ENCODE results near the gene MT4.

MT4 gene

DNA sequence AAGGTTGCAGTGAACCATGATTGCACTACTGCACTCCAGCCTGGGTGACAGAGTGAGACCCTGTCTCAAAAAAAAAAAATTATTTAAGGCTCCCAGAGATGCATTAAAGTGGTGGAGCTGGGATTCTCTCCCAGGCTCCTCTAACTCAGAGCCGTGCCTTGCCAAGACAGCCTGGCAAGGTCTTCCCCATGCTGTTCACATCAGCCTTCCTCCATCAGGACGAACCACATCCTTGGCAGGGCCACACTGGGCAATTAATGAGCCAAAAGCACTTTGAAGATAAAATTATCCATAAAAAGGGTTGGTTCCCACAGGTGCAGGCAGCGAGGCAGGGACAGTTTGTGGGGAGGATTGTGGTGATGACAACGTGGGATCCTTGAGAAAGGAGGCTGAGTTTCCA is 25.2 kb upstream of the MT4 start:
- Histone ChIP-seq H3K27ac (ENCODE audit: low read length) (no peak overlapping the region), H3K4me3 (ENCODE audit: low read length) (no peak overlapping the region), H3K27me3 (ENCODE audit: insufficient read depth, low read length) (peaks cover 22% of the 10 kb centered on the region), H3K9ac (ENCODE audit: low read depth, low read length) (no peak overlapping the region), H3K36me3 (ENCODE audit: insufficient read depth, low read depth, low read length) (no peaks in the 10 kb centered on the region), H3K9me3 (ENCODE audit: insufficient read depth, low read depth, low read length) (no peaks in the 10 kb centered on the region), H3K4me1 (ENCODE audit: insufficient read depth, low read length) (no peaks in the 10 kb centered on the region; the same call in 1 of the 2 replicates)

- Histone ChIP-seq H3K4me1 (ENCODE audit: insufficient read depth, low read length) (peaks cover 4% of the 10 kb centered on the region), H3K9ac (ENCODE audit: low read depth, low read length) (no peak overlapping the region), H3K9me3 (ENCODE audit: insufficient read depth, low read depth, low read length) (no peaks in the 10 kb centered on the region), H3K4me3 (ENCODE audit: low read length) (no peak overlapping the region), H3K27me3 (ENCODE audit: insufficient read depth, low read length) (peaks cover 34% of the 10 kb centered on the region), H3K27ac (ENCODE audit: low read length) (no peak overlapping the region), H3K36me3 (ENCODE audit: insufficient read depth, low read depth, low read length) (no peaks in the 10 kb centered on the region)
Observed at GRCh38 chr16:56542039-56542438, 22.8 kb upstream of the MT4 start.

- Histone ChIP-seq H3K36me3 (ENCODE audit: insufficient read depth, low read depth, low read length) (no peaks in the 10 kb centered on the region), H3K9ac (ENCODE audit: low read depth, low read length) (peak overlapping the region; percentile 33; the same call in 1 of the 2 replicates), H3K4me3 (ENCODE audit: low read length) (peak overlapping the region; percentile 26; the same call in 1 of the 2 replicates), H3K27me3 (ENCODE audit: insufficient read depth, low read length) (peaks cover 46% of the 10 kb centered on the region), H3K4me1 (ENCODE audit: insufficient read depth, low read length) (peaks cover 12% of the 10 kb centered on the region), H3K27ac (ENCODE audit: low read length) (no peak overlapping the region), H3K9me3 (ENCODE audit: insufficient read depth, low read depth, low read length) (no peaks in the 10 kb centered on the region)
Observed at GRCh38 chr16:56547120-56547948, 17.5 kb upstream of the MT4 start.

DNA sequence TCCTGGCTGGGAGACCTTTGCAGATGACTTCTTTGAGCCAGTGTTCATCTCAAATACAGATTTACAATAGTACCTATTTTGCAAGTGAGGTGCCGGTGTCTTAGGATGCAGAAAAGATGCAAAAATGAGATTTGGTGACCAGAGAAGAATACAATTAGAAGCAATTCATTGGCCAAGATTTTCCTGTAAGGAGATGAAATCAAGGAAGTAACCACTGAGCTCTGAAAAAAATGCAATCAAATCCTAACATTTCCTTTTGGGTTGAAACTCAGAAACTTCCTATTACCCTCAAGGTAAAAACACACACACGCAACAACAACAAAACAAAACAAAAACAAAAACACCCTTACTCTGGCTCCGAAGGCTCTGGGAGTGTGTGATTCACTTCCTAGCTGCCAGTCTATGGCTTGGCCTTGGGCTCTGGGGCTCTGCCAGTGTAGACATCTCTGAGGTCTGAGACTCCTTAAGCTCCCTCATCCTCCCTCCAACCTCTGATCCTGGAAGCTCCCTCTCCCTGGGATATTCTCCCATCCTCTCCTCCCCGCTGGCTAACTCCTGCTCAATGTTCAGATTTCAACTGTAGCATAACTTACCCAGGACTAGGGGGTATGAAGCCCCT is 16.8 kb upstream of the MT4 start:
- peak overlapping the region; percentile 33; the same call in 1 of the 2 replicates for H3K9ac ChIP-seq (ENCODE audit: low read depth, low read length)
- H3K4me1 ChIP-seq (ENCODE audit: insufficient read depth, low read length): peaks cover 12% of the 10 kb centered on the region
- peak overlapping the region; percentile 25; the same call in 1 of the 2 replicates for H3K4me3 ChIP-seq (ENCODE audit: low read length)
- no peaks in the 10 kb centered on the region for H3K9me3 ChIP-seq (ENCODE audit: insufficient read depth, low read depth, low read length)
- H3K27ac ChIP-seq (ENCODE audit: low read length): no peak overlapping the region
- H3K36me3 ChIP-seq (ENCODE audit: insufficient read depth, low read depth, low read length): no peaks in the 10 kb centered on the region
- peaks cover 46% of the 10 kb centered on the region for H3K27me3 ChIP-seq (ENCODE audit: insufficient read depth, low read length)

- no peak overlapping the region for H3K9ac ChIP-seq (ENCODE audit: low read depth, low read length)
- no peaks in the 10 kb centered on the region for H3K36me3 ChIP-seq (ENCODE audit: insufficient read depth, low read depth, low read length)
- no peak overlapping the region for H3K4me3 ChIP-seq (ENCODE audit: low read length)
- H3K27ac ChIP-seq (ENCODE audit: low read length): no peak overlapping the region
- no peaks in the 10 kb centered on the region for H3K9me3 ChIP-seq (ENCODE audit: insufficient read depth, low read depth, low read length)
- H3K4me1 ChIP-seq (ENCODE audit: insufficient read depth, low read length): peaks cover 12% of the 10 kb centered on the region
- peaks cover 44% of the 10 kb centered on the region for H3K27me3 ChIP-seq (ENCODE audit: insufficient read depth, low read length)
Observed at GRCh38 chr16:56549161-56549560, 15.7 kb upstream of the MT4 start.

GRCh38 chr16:56549744-56550385 is 15.0 kb upstream of the MT4 start:
- Histone ChIP-seq H3K9ac (ENCODE audit: low read depth, low read length) (no peak overlapping the region), H3K4me1 (ENCODE audit: insufficient read depth, low read length) (peaks cover 12% of the 10 kb centered on the region), H3K27me3 (ENCODE audit: insufficient read depth, low read length) (peaks cover 45% of the 10 kb centered on the region), H3K36me3 (ENCODE audit: insufficient read depth, low read depth, low read length) (no peaks in the 10 kb centered on the region), H3K9me3 (ENCODE audit: insufficient read depth, low read depth, low read length) (no peaks in the 10 kb centered on the region), H3K27ac (ENCODE audit: low read length) (no peak overlapping the region), H3K4me3 (ENCODE audit: low read length) (no peak overlapping the region)

DNA sequence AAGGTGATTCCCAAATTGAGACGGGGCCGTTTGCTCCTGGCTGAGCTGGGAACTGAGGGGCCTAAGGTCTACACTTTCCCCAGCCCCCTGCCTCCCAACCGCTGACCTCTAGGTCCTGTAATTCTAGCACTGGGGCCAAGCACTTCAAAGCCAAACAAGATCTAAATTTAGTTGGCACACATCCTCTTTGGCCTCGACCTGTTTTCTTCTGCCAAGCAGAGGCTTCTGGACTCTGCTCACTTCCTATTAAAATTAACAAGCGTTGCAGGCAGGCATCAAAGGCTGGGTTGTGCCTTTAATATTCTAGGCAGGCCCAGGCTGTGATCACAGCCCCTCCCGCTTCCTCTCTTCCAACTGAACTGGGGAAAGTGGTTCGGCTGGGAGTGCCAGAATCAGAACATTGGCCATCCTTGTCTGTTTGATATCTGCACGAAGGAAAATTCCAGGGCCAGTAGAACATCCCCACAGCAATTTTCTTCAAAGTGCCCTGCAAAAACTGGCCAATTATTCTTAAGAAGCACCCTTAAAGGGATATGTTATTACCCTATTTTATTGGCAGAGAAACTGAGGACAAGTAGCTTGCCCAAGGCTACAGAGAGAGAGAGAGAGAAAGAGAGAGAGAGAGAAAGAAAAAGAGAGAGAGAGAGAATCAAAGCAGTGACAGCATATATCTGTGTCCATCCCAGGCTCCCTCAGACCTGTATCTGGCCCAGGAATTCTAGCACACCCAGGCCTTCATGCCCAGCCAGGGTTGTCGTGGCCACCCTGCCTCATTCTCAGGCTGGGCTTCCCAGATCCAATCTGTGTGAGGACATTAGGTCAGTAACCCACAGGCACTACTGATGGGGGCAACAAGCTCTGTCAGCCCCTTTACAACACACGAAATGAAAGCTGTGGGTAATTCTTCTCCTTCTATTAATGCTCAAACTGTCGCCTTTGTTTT is 12.8 kb upstream of the MT4 start:
- peaks cover 8% of the 10 kb centered on the region for H3K4me1 ChIP-seq (ENCODE audit: insufficient read depth, low read length)
- no peak overlapping the region for H3K27ac ChIP-seq (ENCODE audit: low read length)
- H3K36me3 ChIP-seq (ENCODE audit: insufficient read depth, low read depth, low read length): no peaks in the 10 kb centered on the region
- H3K4me3 ChIP-seq (ENCODE audit: low read length): no peak overlapping the region
- peaks cover 31% of the 10 kb centered on the region for H3K27me3 ChIP-seq (ENCODE audit: insufficient read depth, low read length)
- H3K9me3 ChIP-seq (ENCODE audit: insufficient read depth, low read depth, low read length): no peaks in the 10 kb centered on the region
- H3K9ac ChIP-seq (ENCODE audit: low read depth, low read length): no peak overlapping the region

- no peaks in the 10 kb centered on the region for H3K4me1 ChIP-seq (ENCODE audit: insufficient read depth, low read length)
- H3K27ac ChIP-seq (ENCODE audit: low read length): no peak overlapping the region
- no peak overlapping the region for H3K9ac ChIP-seq (ENCODE audit: low read depth, low read length)
- no peaks in the 10 kb centered on the region for H3K9me3 ChIP-seq (ENCODE audit: insufficient read depth, low read depth, low read length)
- no peak overlapping the region for H3K4me3 ChIP-seq (ENCODE audit: low read length)
- H3K36me3 ChIP-seq (ENCODE audit: insufficient read depth, low read depth, low read length): no peaks in the 10 kb centered on the region
- H3K27me3 ChIP-seq (ENCODE audit: insufficient read depth, low read length): peaks cover 26% of the 10 kb centered on the region
Observed at GRCh38 chr16:56554441-56554840, 10.4 kb upstream of the MT4 start.

- no peak overlapping the region for H3K4me3 ChIP-seq (ENCODE audit: low read length)
- no peaks in the 10 kb centered on the region for H3K9me3 ChIP-seq (ENCODE audit: insufficient read depth, low read depth, low read length)
- no peak overlapping the region for H3K27ac ChIP-seq (ENCODE audit: low read length)
- no peaks in the 10 kb centered on the region for H3K4me1 ChIP-seq (ENCODE audit: insufficient read depth, low read length)
- H3K27me3 ChIP-seq (ENCODE audit: insufficient read depth, low read length): peaks cover 18% of the 10 kb centered on the region; the same call in 1 of the 2 replicates
- H3K9ac ChIP-seq (ENCODE audit: low read depth, low read length): no peak overlapping the region
- H3K36me3 ChIP-seq (ENCODE audit: insufficient read depth, low read depth, low read length): no peaks in the 10 kb centered on the region
Observed at GRCh38 chr16:56558024-56558747, 6.7 kb upstream of the MT4 start.

GRCh38 chr16:56559109-56559508 is 5.8 kb upstream of the MT4 start:
- H3K36me3 ChIP-seq (ENCODE audit: insufficient read depth, low read depth, low read length): no peaks in the 10 kb centered on the region
- no peaks in the 10 kb centered on the region for H3K4me1 ChIP-seq (ENCODE audit: insufficient read depth, low read length)
- no peak overlapping the region for H3K27ac ChIP-seq (ENCODE audit: low read length)
- no peaks in the 10 kb centered on the region for H3K9me3 ChIP-seq (ENCODE audit: insufficient read depth, low read depth, low read length)
- H3K4me3 ChIP-seq (ENCODE audit: low read length): no peak overlapping the region
- H3K27me3 ChIP-seq (ENCODE audit: insufficient read depth, low read length): peaks cover 18% of the 10 kb centered on the region; the same call in 1 of the 2 replicates
- H3K9ac ChIP-seq (ENCODE audit: low read depth, low read length): no peak overlapping the region

All from iPS-20b (cell line).